Activated T-helper 1 cell treated with anti-CD3 and anti-CD28 coated beads, Interleukin-12 subunit alpha, Interleukin-12 subunit beta, Interleukin-2, Interleukin-4 antibody, amounts not matched to agents 30 ng/mL and 10 ng/mL and 1 ng/mL, durations not matched to agents 14 hours and 24 hours and 36 hours (primary cell): ENCODE data around the gene SLC36A4. TPM values are rescaled to one million over a fixed set of nuclear protein-coding genes. Genes with fewer than 3 reads are reported as not detected.

Experiments used
- DNase-seq: peaks from one replicate; pipeline ENCODE4 v3.0.0; 2021; ENCODE audit warnings: low spot score
- H3K27ac Mint-ChIP-seq: one replicate; pipeline ENCODE4 v1.8.0; 2021; ENCODE audit warnings: mild to moderate bottlenecking, mixed read lengths
- H3K27me3 Mint-ChIP-seq: one replicate; pipeline ENCODE4 v1.8.0; 2022; ENCODE audit warnings: mild to moderate bottlenecking, moderate library complexity, mixed read lengths; ENCODE audit not compliant: insufficient read depth
- H3K36me3 Mint-ChIP-seq: one replicate; pipeline ENCODE4 v1.8.0; 2021; ENCODE audit warnings: low read depth, mixed read lengths
- H3K4me1 Mint-ChIP-seq: one replicate; pipeline ENCODE4 v1.8.0; 2021; ENCODE audit warnings: low read depth, mixed read lengths
- H3K4me3 Mint-ChIP-seq: one replicate; pipeline ENCODE4 v1.8.0; 2021; ENCODE audit warnings: mild to moderate bottlenecking, moderate library complexity, mixed read lengths
- H3K9me3 Mint-ChIP-seq: one replicate; pipeline ENCODE4 v1.8.0; 2021; ENCODE audit warnings: mixed read lengths
- intact Hi-C: fragments of 100-400 bp; cut with micrococcal nuclease; formaldehyde crosslinking; loops from one replicate; pipeline ENCODE4 v1.15.1; 2024
- total RNA-seq: library from RNA; stranded (reverse); gene quantifications from 2 replicates; pipeline ENCODE4 v1.2.3, GENCODE V29; 2022

SLC36A4 gene
- total RNA-seq, 1 donor from 2014 or later: 17.1 TPM

DNA sequence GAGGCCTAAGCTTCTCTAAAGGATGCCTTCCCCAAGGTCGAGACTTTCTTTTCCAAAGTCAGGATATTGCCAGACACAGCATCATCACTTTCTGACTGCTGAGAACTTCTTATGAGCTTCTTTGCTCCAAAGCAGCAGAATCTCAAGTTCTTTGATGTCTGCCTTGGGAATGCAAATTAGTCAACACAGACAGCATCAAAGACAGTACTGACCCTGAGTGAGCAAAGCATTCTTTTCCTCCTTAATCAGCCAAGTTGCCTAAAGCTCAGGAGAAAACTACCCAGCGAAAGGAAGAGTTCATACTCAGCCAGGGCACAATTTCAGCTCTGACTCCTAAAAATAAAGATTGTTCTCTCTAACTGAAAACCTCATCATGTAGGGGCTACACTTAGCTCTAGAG is 98.0 kb downstream of the SLC36A4 start:
- DNase-seq: no peak
- Mint-ChIP-seq H3K27me3 (peaks cover 11% of the 10 kb centered on the region), H3K9me3 (peaks cover 14% of the 10 kb centered on the region), H3K27ac (no peak overlapping the region), H3K4me1 (no peaks in the 10 kb centered on the region), H3K36me3 (no peaks in the 10 kb centered on the region), H3K4me3 (no peak overlapping the region)
- intact Hi-C loops: no loop called here

Other genes with a start within 250 kb of the SLC36A4 start
- not detected in 2 replicates for gene MTNR1B, start 228.3 kb downstream of the SLC36A4 start, total RNA-seq
- gene DEUP1, start 132.8 kb upstream of the SLC36A4 start, total RNA-seq: not detected in 2 replicates